Parathyroid adenoma (tissue), 2 donors: ENCODE data around the gene FGD3.

Source experiments
- H2AFZ ChIP-seq: fragments of 300-600 bp; sonication (generic); one replicate; pipeline ENCODE4 v1.7.0; 2017; ENCODE audit warnings: antibody characterized with exemption, mild to moderate bottlenecking
- H3K27ac ChIP-seq: fragments of 300-600 bp; sonication (generic); one replicate; pipeline ENCODE4 v1.7.0; 2017
- H3K27me3 ChIP-seq: fragments of 300-600 bp; sonication (generic); one replicate; pipeline ENCODE4 v1.7.0; 2017; ENCODE audit warnings: low read length; ENCODE audit not compliant: control insufficient read depth, insufficient read depth
- H3K36me3 ChIP-seq: fragments of 300-600 bp; sonication (generic); one replicate; pipeline ENCODE4 v1.7.0; 2017; ENCODE audit warnings: low read length; ENCODE audit not compliant: control insufficient read depth, insufficient read depth
- H3K4me1 ChIP-seq: fragments of 300-600 bp; sonication (generic); one replicate; pipeline ENCODE4 v1.7.0; 2017; ENCODE audit warnings: control low read depth
- H3K4me2 ChIP-seq: fragments of 300-600 bp; sonication (generic); one replicate; pipeline ENCODE4 v1.7.0; 2017; ENCODE audit warnings: low read length
- H3K4me3 ChIP-seq: fragments of 300-600 bp; sonication (generic); one replicate; pipeline ENCODE4 v1.7.0; 2017; ENCODE audit warnings: low read depth, low read length
- H3K79me2 ChIP-seq: fragments of 300-600 bp; sonication (generic); one replicate; pipeline ENCODE4 v1.7.0; 2017; ENCODE audit warnings: control low read depth
- H3K9ac ChIP-seq: fragments of 300-600 bp; sonication (generic); one replicate; pipeline ENCODE4 v1.7.0; 2017; ENCODE audit warnings: mild to moderate bottlenecking
- H3K9me3 ChIP-seq: fragments of 300-600 bp; sonication (generic); one replicate; pipeline ENCODE4 v1.7.0; 2017; ENCODE audit warnings: low read length; ENCODE audit not compliant: control insufficient read depth
- CTCF ChIP-seq: fragments of 300-600 bp; sonication (generic); IDR thresholded peaks from one replicate; pipeline ENCODE4 v1.7.0; 2017; ENCODE audit warnings: antibody characterized with exemption, mild to moderate bottlenecking
- donor health status: primary hyperparathyroidism.

FGD3 gene

GRCh38 chr9:93027750-93028149, 80.4 kb downstream of the FGD3 start:
- H3K4me2 ChIP-seq, result no peak overlapping the region
- no peaks in the 10 kb centered on the region for H3K79me2 ChIP-seq
- TF ChIP-seq CTCF, result no peak
- no peak overlapping the region for H3K27ac ChIP-seq
- no peaks in the 10 kb centered on the region for H3K9me3 ChIP-seq
- H2AFZ ChIP-seq, result no peak overlapping the region
- H3K9ac ChIP-seq, result no peak overlapping the region
- H3K27me3 ChIP-seq, result no peaks in the 10 kb centered on the region
- no peak overlapping the region for H3K4me3 ChIP-seq
- no peaks in the 10 kb centered on the region for H3K36me3 ChIP-seq
- H3K4me1 ChIP-seq, result no peaks in the 10 kb centered on the region

- H3K27ac ChIP-seq, result no peak overlapping the region
- H3K36me3 ChIP-seq, result no peaks in the 10 kb centered on the region
- no peaks in the 10 kb centered on the region for H3K4me1 ChIP-seq
Observed at GRCh38 chr9:93028448-93029006, 81.2 kb downstream of the FGD3 start.

GRCh38 chr9:93030642-93031628, 83.6 kb downstream of the FGD3 start:
- no peak overlapping the region for H3K4me3 ChIP-seq
- H3K27ac ChIP-seq, result no peak overlapping the region
- no peaks in the 10 kb centered on the region for H3K4me1 ChIP-seq
- no peak overlapping the region for H2AFZ ChIP-seq
- no peak overlapping the region for H3K4me2 ChIP-seq
- H3K9me3 ChIP-seq, result no peaks in the 10 kb centered on the region
- H3K36me3 ChIP-seq, result no peaks in the 10 kb centered on the region
- H3K79me2 ChIP-seq, result no peaks in the 10 kb centered on the region
- TF ChIP-seq CTCF, result no peak
- no peaks in the 10 kb centered on the region for H3K27me3 ChIP-seq
- no peak overlapping the region for H3K9ac ChIP-seq

More at GRCh38 chr9:93028448-93029006, 81.2 kb downstream of the FGD3 start:
- H3K4me2 ChIP-seq, result no peak overlapping the region
- no peak overlapping the region for H2AFZ ChIP-seq
- H3K4me3 ChIP-seq, result no peak overlapping the region
- no peaks in the 10 kb centered on the region for H3K79me2 ChIP-seq
- TF ChIP-seq CTCF, result no peak
- no peaks in the 10 kb centered on the region for H3K9me3 ChIP-seq
- no peaks in the 10 kb centered on the region for H3K27me3 ChIP-seq
- H3K9ac ChIP-seq, result no peak overlapping the region

GRCh38 chr9:93031629-93032430, 84.5 kb downstream of the FGD3 start:
- TF ChIP-seq CTCF, result no peak

More at GRCh38 chr9:93031629-93032430, 84.5 kb downstream of the FGD3 start:
- Histone ChIP-seq H3K4me2 (no peak overlapping the region), H3K79me2 (no peaks in the 10 kb centered on the region), H3K36me3 (no peaks in the 10 kb centered on the region), H3K9ac (no peak overlapping the region), H2AFZ (no peak overlapping the region), H3K4me1 (no peaks in the 10 kb centered on the region), H3K9me3 (no peaks in the 10 kb centered on the region), H3K27me3 (no peaks in the 10 kb centered on the region), H3K27ac (no peak overlapping the region), H3K4me3 (no peak overlapping the region)
